Activated naive CD4-positive, alpha-beta T cell treated with anti-CD3 and anti-CD28 coated beads, Interleukin-2, amount 50 U/mL, for 72 hours (primary cell): ENCODE data around the gene SIK3. TPM values are rescaled to one million over a fixed set of nuclear protein-coding genes. Genes with fewer than 3 reads are reported as not detected.
"Not testable (repeated sequence)": the region's sequence is repeated elsewhere in the genome, so short reads cannot be mapped to it uniquely, and the experiment has no call there.

Source experiments
- ATAC-seq, 2 donors: fragments of 150-1000 bp; cut with Tn5 transposase; 2 replicates each; pipeline ENCODE4 v1.10.0; 2021; ENCODE audit warnings: mild to moderate bottlenecking in 2 of 2, moderate library complexity in 2 of 2
- DNase-seq, 2 donors: peaks; one replicate each; pipeline ENCODE4 v3.0.0; 2021 to 2022; ENCODE audit warnings: low spot score in 2 of 2
- H3K27ac Mint-ChIP-seq, 2 donors: one replicate each; pipeline ENCODE4 v1.8.0; 2022; ENCODE audit warnings: mild to moderate bottlenecking in 2 of 2, mixed read lengths in 2 of 2
- H3K36me3 Mint-ChIP-seq, 2 donors: one replicate each; pipeline ENCODE4 v1.8.0; 2022; ENCODE audit warnings: mixed read lengths in 2 of 2
- H3K9me3 Mint-ChIP-seq, 2 donors: one replicate each; pipeline ENCODE4 v1.8.0; 2022; ENCODE audit warnings: mixed read lengths in 2 of 2
- total RNA-seq, 2 donors: library from RNA; stranded (reverse); gene quantifications; one replicate each; pipeline ENCODE4 v1.2.3, GENCODE V29; 2022

SIK3 gene
- total RNA-seq, 2 donors from 2014 or later = 14.6 to 39.5 TPM

GRCh38 chr11:116835791-116836631 is 262.2 kb downstream of the SIK3 start:
- Mint-ChIP-seq H3K9me3 (no peaks in the 10 kb centered on the region), H3K27ac (peak overlapping the region in 1 of 2 donors; percentile 80), H3K36me3 (no peaks in the 10 kb centered on the region)
- DNase-seq (peak; percentile 66 to 79), ATAC-seq (peak; percentile 86 to 90)

- no peak for DNase-seq
- Mint-ChIP-seq H3K36me3 (no peaks in the 10 kb centered on the region), H3K27ac (peak overlapping the region; percentile 19 to 80), H3K9me3 (no peaks in the 10 kb centered on the region)
- ATAC-seq = peak in 1 of 2 donors; percentile 6
Observed at GRCh38 chr11:116835042-116835772, 263.0 kb downstream of the SIK3 start.

GRCh38 chr11:116834535-116835041 is 263.6 kb downstream of the SIK3 start:
- ATAC-seq, H3K36me3 Mint-ChIP-seq, H3K9me3 Mint-ChIP-seq: not testable (repeated sequence)
- peak in 1 of 2 donors; percentile 46 for DNase-seq
- peak overlapping the region in 1 of 2 donors; percentile 19 for H3K27ac Mint-ChIP-seq

- no peaks in the 10 kb centered on the region for H3K9me3 Mint-ChIP-seq
- H3K36me3 Mint-ChIP-seq = no peaks in the 10 kb centered on the region
- ATAC-seq (no peak), DNase-seq (peak in 1 of 2 donors; percentile 45)
- peak overlapping the region in 1 of 2 donors; percentile 57 for H3K27ac Mint-ChIP-seq
Observed at GRCh38 chr11:116833816-116834534, 264.3 kb downstream of the SIK3 start.

- DNase-seq (no peak), ATAC-seq (no peak)
- H3K36me3 Mint-ChIP-seq = no peaks in the 10 kb centered on the region
- H3K9me3 Mint-ChIP-seq = no peaks in the 10 kb centered on the region
- H3K27ac Mint-ChIP-seq = no peak overlapping the region
Observed at GRCh38 chr11:116833491-116833815, 264.8 kb downstream of the SIK3 start.

GRCh38 chr11:116832350-116833290 is 265.6 kb downstream of the SIK3 start:
- DNase-seq (peak in 1 of 2 donors; percentile 45), ATAC-seq (no peak)
- no peaks in the 10 kb centered on the region for H3K36me3 Mint-ChIP-seq
- H3K9me3 Mint-ChIP-seq = no peaks in the 10 kb centered on the region
- H3K27ac Mint-ChIP-seq = no peak overlapping the region

GRCh38 chr11:116831790-116832349 is 266.4 kb downstream of the SIK3 start:
- Mint-ChIP-seq H3K9me3 (no peaks in the 10 kb centered on the region), H3K27ac (no peak overlapping the region), H3K36me3 (no peaks in the 10 kb centered on the region)
- ATAC-seq (no peak), DNase-seq (no peak)

GRCh38 chr11:116830184-116830912 is 267.9 kb downstream of the SIK3 start:
- Mint-ChIP-seq H3K36me3 (no peaks in the 10 kb centered on the region), H3K9me3 (no peaks in the 10 kb centered on the region), H3K27ac (no peak overlapping the region)
- ATAC-seq (no peak), DNase-seq (no peak)

GRCh38 chr11:116829525-116830183 is 268.6 kb downstream of the SIK3 start, which contains the start of gene APOC3:
TSS of gene APOC3 (plus strand) at chr11:116829907. CDS start at chr11:116830583, 676 bp downstream.
- ATAC-seq = no peak
- H3K27ac Mint-ChIP-seq = no peak within 1 kb of the TSS
- no peak for DNase-seq
- no peaks in the 10 kb centered on the region for H3K36me3 Mint-ChIP-seq
- no peaks in the 10 kb centered on the region for H3K9me3 Mint-ChIP-seq

GRCh38 chr11:116828632-116829524 is 269.4 kb downstream of the SIK3 start:
- Mint-ChIP-seq H3K36me3 (no peaks in the 10 kb centered on the region), H3K27ac (no peak overlapping the region), H3K9me3 (no peaks in the 10 kb centered on the region)
- DNase-seq (no peak), ATAC-seq (no peak)

- no peaks in the 10 kb centered on the region for H3K36me3 Mint-ChIP-seq
- ATAC-seq (no peak), DNase-seq (peak in 1 of 2 donors; percentile 53)
- no peak overlapping the region for H3K27ac Mint-ChIP-seq
- H3K9me3 Mint-ChIP-seq = no peaks in the 10 kb centered on the region
Observed at GRCh38 chr11:116827461-116827860, 270.8 kb downstream of the SIK3 start.

GRCh38 chr11:116826751-116827431 is 271.3 kb downstream of the SIK3 start:
- DNase-seq (peak in 1 of 2 donors; percentile 48), ATAC-seq (no peak)
- no peak overlapping the region for H3K27ac Mint-ChIP-seq
- H3K9me3 Mint-ChIP-seq = no peaks in the 10 kb centered on the region
- no peaks in the 10 kb centered on the region for H3K36me3 Mint-ChIP-seq
